HG03066 (cell line): Measurements from ENCODE around the gene KIF4A.
"Not testable (repeated sequence)": the region's sequence is repeated elsewhere in the genome, so short reads cannot be mapped to it uniquely, and the experiment has no call there.

Source experiments
- ATAC-seq: cut with Tn5 transposase; IDR thresholded peaks from one replicate; pipeline ENCODE4 v1.9.1; 2021; ENCODE audit warnings: low read depth; ENCODE audit not compliant: unreplicated experiment

KIF4A gene, protein sequence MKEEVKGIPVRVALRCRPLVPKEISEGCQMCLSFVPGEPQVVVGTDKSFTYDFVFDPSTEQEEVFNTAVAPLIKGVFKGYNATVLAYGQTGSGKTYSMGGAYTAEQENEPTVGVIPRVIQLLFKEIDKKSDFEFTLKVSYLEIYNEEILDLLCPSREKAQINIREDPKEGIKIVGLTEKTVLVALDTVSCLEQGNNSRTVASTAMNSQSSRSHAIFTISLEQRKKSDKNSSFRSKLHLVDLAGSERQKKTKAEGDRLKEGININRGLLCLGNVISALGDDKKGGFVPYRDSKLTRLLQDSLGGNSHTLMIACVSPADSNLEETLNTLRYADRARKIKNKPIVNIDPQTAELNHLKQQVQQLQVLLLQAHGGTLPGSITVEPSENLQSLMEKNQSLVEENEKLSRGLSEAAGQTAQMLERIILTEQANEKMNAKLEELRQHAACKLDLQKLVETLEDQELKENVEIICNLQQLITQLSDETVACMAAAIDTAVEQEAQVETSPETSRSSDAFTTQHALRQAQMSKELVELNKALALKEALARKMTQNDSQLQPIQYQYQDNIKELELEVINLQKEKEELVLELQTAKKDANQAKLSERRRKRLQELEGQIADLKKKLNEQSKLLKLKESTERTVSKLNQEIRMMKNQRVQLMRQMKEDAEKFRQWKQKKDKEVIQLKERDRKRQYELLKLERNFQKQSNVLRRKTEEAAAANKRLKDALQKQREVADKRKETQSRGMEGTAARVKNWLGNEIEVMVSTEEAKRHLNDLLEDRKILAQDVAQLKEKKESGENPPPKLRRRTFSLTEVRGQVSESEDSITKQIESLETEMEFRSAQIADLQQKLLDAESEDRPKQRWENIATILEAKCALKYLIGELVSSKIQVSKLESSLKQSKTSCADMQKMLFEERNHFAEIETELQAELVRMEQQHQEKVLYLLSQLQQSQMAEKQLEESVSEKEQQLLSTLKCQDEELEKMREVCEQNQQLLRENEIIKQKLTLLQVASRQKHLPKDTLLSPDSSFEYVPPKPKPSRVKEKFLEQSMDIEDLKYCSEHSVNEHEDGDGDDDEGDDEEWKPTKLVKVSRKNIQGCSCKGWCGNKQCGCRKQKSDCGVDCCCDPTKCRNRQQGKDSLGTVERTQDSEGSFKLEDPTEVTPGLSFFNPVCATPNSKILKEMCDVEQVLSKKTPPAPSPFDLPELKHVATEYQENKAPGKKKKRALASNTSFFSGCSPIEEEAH

DNA sequence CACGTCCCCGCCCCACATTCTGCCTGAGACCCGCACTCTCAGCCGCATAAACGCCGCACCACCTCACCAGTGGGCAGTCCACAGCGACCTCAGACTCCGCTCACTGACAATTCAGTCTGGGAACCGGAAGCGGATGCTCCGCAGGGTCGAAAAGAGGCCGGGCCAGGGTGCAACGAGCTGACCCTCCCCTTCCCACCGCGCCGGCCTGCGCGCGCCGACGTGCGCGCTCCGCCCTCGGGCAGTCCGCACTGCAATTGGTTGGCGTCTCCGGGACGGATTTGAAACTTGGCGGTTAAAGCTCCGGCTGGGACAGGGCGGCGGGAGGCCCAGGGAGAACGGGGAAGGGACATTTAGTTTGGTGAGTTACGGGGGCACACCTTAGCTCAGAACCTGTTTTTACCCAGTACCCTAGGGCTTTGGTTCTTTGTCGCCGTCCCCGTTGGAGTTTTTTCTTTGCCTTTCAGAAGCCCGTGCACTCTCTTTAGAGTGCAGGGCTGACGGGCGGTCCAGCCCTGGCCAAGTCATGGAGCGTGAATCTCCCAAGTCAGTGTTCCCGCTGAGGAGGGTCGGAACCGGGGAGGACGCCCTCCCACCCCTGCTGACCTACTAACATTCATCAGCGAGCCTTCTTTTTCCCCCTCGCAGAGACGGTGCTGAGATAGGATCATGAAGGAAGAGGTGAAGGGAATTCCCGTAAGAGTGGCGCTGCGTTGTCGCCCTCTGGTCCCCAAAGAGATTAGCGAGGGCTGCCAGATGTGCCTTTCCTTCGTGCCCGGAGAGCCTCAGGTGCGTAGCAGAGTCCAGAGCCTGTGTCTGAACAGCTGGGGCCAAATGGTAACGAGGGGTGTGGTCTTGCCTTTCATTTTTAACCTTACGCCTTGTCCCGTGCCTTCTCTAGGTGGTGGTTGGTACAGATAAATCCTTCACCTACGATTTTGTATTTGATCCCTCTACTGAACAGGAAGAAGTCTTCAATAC lies at the start of gene KIF4A, which contains the start of gene PDZD11:
Gene KIF4A, plus strand, starts transcription at position 312 of the 978 bp plus-strand sequence. Its CDS starts 355 bp downstream, at position 667.
Gene PDZD11, minus strand, starts transcription at position 135 of the 978 bp plus-strand sequence. CDS start 586 bp downstream, outside the sequence.
- ATAC-seq = peak; percentile 98

DNA sequence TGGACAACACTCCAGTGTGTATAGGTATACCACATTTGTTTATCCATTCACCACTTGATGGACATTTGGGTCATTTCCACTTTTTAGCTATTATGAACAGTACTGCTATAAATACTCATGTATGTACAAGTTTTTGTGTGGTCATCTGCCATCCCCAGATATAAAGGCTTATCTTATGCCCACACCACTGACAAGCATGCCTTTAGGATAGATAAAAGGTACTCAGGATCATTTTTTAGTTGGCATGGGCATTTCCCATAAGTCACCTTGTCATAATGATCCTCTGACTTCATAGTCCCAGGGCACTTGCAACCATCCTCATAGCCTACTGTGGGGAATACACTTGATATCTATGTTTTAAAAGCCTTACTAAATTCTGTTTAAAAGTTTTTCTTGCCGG lies 49.2 kb upstream of the KIF4A start:
- no peak for ATAC-seq

DNA sequence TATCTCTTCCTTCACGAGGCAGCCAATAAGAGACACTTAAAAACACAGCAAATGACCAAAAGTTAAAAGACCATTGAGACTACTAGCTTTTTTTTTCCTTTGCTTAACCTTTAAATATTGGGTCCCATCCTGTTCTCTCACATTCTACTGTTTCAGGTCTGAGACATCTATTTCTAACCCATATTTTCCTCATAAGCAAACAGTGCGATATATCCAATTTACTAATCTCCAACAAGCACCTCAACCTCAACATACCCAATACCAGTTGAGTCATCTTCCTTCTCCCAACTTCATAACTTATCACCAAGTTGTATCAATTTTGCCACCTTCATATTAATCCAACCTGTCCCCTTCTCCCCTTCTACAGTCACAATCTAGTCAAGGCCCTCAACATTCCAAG lies 48.4 kb upstream of the KIF4A start:
- no peak for ATAC-seq

DNA sequence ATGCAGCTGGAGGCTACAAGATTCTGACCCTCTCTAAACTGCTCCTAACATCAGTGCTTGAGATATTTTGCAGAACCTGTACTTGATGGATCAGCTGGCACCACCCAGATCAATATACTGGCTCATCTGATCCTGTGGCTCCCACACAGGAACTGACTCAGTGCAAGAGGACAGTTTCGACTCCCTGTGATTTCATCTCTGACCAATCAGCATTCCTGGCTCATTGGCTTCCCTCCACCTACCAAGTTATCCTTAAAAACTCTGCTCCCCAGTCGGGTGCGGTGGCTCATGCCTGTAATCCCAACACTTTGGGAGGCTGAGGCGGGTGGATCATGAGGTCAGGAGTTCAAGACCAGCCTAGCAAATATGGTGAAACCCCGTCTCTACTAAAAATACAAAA lies 46.3 kb upstream of the KIF4A start:
- ATAC-seq = not testable (repeated sequence)

DNA sequence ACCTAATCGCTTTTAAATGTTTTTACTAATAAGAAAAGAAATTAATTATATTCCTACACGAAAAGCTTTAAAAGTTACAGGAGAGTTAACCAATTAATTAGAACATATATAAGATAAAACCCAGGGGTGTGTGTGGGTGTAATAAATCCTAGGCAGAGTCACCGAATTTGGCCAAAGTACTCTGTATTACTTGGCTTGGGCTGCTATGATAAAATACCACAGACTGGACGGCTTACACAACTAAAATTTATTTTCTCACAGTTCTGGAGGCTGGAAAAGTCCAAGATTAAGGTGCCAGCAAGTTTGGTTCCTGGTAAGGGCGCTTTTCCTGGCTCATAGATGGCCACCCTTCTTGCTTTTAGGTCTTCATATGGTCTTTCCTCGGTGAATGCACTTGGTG lies 45.0 kb upstream of the KIF4A start:
- ATAC-seq = no peak

DNA sequence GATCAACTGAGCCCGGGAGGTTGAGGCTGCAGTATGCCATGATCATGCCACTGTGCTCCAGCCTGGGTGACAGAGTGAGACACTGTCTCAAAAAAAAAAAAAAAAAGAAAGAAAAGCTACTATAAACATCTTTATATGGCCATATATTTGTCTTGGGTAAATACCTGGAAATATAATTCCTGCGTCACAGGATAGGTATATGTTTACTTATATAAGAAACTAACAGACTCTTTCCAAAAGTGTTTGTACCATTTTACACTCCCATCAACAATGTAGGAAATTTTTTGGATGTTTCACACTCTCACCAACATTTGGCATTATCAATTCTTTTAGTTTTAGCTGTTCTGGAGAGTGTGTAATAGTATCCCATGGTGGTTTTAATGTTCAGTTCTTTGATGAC lies 42.7 kb upstream of the KIF4A start:
- ATAC-seq = no peak

DNA sequence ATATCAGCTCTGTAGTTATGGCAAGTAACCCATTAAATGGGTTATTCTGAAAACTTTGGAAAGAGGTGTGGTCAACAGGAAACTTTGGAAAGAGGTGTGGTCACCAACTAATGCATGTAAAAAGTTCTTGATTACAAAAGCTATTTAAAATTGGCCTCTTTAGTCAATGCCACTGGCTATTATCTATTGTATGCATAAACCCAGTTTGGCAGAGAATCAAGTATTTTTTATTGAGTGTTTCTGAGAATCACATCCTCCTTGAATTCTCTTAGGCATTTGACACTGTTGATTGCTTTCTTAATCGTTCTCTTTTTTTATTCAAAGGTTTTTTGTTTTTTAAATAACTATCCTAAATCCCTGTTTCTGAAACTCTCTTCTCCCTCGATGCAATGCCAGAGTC lies 37.4 kb upstream of the KIF4A start:
- no peak for ATAC-seq

DNA sequence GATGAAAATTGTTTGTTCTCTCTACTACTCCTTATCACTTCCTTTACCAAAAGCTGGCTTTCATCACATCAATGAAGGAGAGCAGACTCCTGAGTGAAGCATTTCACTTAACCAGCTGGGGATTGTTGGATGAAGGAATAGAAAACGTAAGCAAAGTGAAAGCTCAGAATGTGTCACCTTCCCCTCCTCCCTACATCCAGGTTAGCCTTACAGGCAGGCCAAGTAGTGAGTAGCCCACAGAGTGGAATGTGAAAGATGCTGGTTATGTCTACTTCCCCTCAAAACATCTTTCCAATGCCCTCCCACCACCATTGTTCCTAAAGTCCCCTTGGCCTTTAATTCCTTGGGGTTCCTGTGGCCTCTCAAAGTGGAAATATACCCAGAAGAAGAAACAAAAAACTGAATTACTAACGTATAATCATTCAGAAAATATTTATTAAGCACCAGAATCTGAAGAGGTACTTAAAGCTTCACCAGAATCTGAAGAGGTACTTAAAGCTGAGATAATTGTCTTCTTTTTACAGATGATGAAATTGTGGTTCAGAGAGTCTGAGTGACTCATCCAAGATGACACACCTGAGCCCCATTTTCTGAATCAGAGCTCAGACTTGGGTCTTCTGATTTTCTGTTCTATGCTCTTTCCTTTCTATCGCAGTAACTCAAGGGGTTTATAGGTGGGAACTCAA lies 36.4 kb upstream of the KIF4A start:
- ATAC-seq = no peak

DNA sequence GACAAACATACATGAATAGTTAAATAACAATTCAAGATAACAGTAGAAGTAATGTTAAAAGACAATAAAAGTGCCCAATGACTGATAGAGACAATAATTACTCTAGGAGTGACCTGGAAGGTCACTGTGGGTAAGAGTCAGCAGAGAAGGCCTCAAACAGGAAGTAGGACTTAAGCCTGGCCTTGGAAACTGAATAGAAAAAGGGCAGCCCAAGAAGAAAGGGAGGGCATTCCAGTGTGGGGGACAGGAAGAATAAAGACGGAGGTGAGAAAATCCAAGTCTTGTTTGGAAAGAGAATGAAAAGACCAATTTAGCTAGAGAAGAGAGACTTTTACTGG lies 35.9 kb upstream of the KIF4A start:
- ATAC-seq = no peak

DNA sequence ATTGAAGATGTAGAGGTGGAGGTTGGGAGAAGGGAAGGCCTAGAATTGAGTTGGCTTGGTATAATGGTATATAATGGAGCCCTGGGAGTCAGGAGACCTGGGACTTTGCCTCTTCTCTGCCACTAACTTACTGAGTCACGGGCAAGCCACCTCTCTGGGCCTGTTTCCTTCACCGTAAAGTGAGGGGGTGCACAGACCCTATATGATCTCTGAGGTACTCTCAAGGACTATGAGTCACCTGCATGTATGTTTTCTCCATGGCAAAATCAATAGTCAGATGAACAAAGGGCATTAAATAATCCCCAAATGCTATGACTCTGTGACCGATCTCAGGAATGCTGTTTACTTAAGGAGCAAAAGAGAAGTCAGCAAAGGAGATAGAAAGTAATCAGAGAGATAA lies 35.0 kb upstream of the KIF4A start:
- no peak for ATAC-seq

DNA sequence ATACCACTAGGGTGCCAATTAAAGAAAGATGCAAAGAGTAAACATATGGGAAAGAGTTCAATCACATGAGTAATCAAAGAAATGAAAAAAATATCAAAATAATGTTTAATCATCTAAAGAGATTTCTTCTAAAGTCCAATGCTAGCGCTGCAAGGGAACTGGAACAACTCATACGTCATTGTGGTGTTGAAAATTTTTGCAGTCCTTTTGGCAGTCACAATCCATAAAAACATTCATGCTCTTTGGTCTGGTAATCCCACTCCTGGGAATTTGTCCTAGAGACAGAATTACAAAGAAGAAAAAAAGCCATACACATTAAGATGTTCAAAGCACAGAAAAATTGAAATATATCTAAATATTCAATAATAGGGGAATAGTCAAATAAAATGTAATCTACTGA lies 34.5 kb upstream of the KIF4A start:
- ATAC-seq = no peak

DNA sequence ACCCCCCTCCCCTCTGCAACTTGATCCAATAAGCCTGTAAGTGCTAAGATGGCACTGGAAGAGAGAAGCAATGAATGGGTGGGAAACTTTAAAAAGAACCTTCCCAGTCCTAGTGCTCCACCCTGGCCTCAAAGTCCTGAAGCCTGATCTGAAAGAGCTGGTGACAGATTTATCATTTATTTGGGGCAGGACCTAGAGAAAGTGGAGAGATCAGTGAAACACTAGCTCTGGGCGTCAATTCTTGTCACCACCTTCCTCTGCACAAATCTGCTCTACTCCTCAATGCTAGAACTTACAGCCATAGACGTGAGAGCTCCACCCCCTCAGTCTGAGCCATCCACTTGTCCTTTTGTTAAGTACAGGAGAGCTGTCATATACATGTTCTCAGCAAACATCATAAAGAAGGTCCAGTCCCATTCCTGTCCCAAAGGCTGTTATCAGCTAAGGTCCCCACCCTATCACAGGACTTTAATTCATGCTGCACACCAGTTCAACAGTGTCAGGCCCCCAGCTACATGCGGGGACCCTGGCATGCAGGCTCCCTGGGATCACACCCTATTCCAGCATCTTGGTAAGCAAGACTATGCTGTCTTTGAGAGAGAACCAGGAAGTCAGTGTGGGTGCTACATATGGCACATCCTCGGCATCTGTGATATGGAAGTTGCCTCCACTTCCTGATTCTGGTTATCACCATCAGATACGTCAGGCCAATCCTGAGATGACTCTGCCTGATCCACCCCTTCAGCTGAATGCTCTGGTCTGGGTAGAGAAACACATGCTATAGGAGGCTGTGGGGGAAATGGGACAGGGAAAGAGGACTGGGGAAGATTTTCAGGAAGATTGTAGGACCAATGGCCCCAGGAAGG lies 32.2 kb upstream of the KIF4A start:
- no peak for ATAC-seq

DNA sequence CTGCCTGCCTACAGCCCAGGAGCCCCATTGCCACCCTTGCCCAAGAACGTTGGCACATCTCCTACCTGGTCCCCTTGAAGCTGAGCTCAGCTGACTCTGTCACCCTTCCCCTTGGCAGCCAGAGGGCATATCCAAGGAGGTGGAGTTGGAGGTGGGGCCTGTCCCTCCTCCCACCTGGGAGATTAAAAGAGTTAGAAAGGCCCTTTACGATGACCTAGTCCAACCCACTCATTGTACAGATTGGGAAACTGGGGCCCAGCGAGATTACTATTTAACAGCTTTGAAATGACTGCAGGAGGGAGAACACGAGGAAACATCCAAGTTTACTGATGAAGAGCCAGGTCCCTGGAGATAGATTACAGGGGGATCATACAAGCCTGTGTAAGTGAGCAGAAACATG lies 29.8 kb upstream of the KIF4A start, which contains the start of gene P2RY4:
Gene P2RY4, minus strand, starts transcription at position 101 of the 400 bp plus-strand sequence. CDS start 580 bp downstream, outside the sequence.
- no peak for ATAC-seq

DNA sequence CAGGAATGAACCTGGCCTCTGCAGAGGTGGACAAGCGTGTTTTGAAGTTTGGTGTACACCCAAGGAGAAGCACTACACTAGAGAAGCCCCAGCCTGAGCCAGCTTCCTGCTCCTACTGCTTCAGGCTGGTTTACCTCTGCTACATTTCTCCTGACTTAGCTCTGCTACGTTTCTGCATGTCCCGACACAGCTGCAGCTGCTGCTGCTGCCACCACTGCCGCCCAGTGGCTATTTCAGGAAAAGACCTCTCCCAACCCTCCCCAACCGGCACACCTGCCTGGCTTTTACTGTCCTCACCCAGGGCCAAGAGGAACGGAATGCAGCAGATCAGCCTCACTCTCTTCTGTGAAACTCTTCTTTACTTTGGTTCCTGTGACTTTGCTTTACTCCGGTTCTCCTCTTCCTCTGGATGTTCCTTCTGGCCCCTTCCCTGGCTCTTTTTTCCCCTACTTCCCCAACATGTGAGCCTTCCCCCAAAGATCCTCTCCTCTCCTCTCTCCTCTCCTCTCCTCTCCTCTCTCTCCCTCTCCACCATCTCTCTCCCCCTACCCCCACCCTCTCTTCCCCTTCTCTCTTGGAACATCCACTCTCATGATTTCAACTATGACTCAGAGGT lies 26.8 kb upstream of the KIF4A start:
- ATAC-seq = no peak

DNA sequence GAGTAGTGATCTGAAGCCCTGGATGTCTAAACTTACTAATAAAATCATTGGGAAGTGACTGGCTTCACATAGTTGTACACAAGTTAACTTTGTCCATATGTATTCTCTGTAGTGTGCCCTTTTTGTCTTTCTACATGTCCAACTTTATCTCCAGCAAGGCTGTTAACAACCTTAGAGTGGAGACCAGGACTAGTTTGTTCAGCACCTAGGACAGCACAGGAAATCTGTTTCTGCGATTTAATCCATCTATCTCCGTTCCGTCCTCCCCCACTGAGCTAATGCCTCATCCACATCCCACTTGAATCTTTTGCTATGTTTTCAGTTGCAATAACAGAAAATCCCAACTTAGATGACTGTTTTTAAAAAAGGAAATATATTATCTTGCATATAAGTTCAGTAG lies 25.1 kb upstream of the KIF4A start:
- ATAC-seq = no peak

DNA sequence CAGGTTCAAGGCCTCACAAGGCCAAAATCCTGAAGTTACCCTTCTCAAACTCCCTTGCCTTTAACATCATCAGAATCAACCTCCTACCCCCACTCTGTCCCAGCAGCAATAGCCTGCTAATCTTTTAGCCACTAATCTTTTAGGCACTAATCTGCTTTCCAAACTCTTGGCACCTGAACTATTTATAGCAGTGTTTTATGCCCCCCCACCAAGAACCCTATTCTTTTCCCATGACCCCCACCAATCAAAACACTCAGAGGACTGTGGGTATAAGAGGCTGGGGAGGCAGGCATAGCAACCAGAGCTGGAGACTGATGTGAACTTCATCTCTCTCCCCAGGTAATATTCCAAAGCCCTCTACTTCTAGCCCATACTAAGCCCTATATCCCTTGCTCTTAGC lies 21.9 kb upstream of the KIF4A start, which contains the start of gene ARR3:
Gene ARR3, plus strand, starts transcription at position 301 of the 400 bp plus-strand sequence. CDS start 1,052 bp downstream, outside the sequence.
- ATAC-seq = no peak

DNA sequence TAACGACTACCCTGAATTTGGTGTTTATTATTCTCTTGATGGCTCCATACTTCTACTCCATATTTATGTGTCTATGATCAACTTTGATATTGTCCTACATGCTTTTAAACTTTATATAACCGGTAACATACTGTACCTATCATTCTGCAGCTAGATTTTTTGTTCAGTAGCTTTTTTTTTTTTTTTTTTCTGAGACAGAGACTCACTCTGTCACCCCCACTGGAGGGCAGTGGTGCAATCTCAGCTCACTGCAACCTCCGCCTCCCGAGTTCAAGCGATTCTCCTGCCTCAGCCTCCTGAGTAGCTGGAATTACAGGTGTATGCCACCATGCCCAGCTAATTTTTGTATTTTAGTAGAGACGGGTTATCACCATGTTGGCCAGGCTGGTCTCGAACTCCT lies 15.9 kb upstream of the KIF4A start:
- ATAC-seq = not testable (repeated sequence)

DNA sequence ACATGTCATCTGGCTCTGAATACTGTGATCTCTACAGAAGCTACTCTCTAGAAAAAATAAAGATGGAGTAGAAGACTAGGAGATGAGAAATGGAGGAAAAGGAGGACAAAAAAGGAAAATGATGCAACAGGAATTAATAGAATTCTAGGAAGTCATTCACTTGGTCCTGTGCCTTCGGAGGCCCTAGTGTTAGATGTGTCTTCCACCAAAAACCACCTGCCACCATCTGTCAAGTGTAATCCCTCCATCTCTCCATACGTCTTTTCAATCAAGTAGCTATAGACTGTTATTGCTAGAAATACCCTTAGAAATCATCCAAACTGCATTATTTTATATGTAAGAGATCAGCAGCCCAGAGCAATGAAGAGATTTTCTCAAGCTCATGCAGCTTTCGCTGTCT lies 10.8 kb upstream of the KIF4A start:
- ATAC-seq = no peak
